Neural cell (in vitro differentiated cells): ENCODE measurements around the gene NRDC. TPM values are rescaled to one million over a fixed set of nuclear protein-coding genes. Genes with fewer than 3 reads are reported as not detected.
"Not testable (repeated sequence)": the region's sequence is repeated elsewhere in the genome, so short reads cannot be mapped to it uniquely, and the experiment has no call there.

ENCODE experiments used
- H2AFZ ChIP-seq: fragments of 200-600, 300-800 bp; sonication (generic), shearing (Covaris generic); 2 replicates; pipeline ENCODE4 v1.6.0; 2014; ENCODE audit warnings: low read depth, mild to moderate bottlenecking, antibody characterized with exemption, low read length, moderate library complexity
- H3F3A ChIP-seq: fragments of 200-600 bp; shearing (Covaris generic); 2 replicates; pipeline ENCODE4 v1.6.1; 2016; ENCODE audit warnings: mild to moderate bottlenecking, moderate library complexity, mixed read lengths, antibody characterized with exemption, low read length; ENCODE audit not compliant: insufficient read depth, poor library complexity, severe bottlenecking
- H3K27ac ChIP-seq: fragments of 200-600, 300-800 bp; sonication (generic), shearing (Covaris generic); 2 replicates; pipeline ENCODE4 v1.5.1; 2014; ENCODE audit warnings: mild to moderate bottlenecking, low read length, moderate library complexity
- H3K27me3 ChIP-seq: fragments of 300-800, 200-600 bp; sonication (generic), shearing (Covaris generic); 2 replicates; pipeline ENCODE4 v1.6.0; 2014; ENCODE audit warnings: mild to moderate bottlenecking, low read depth, low read length, moderate library complexity; ENCODE audit not compliant: insufficient read depth
- H3K36me3 ChIP-seq: fragments of 300-800, 200-600 bp; sonication (generic), shearing (Covaris generic); 2 replicates; pipeline ENCODE4 v1.5.1; 2014; ENCODE audit warnings: mild to moderate bottlenecking, antibody characterized with exemption, low read length, moderate library complexity; ENCODE audit not compliant: insufficient read depth
- H3K4me2 ChIP-seq: fragments of 300-800, 200-600 bp; sonication (generic), shearing (Covaris generic); 2 replicates; pipeline ENCODE4 v1.6.0; 2014; ENCODE audit warnings: mild to moderate bottlenecking, low read length
- H3K4me3 ChIP-seq: fragments of 300-800, 200-600 bp; sonication (generic), shearing (Covaris generic); 2 replicates; pipeline ENCODE4 v1.5.1; 2014; ENCODE audit warnings: mild to moderate bottlenecking, low read length, moderate library complexity
- H3K79me2 ChIP-seq: fragments of 200-600 bp; shearing (Covaris generic); replicated peaks from 2 replicates; pipeline ENCODE4 v1.6.0; 2014; ENCODE audit warnings: mild to moderate bottlenecking, low read length, moderate library complexity; ENCODE audit not compliant: insufficient read depth
- H3K9ac ChIP-seq: fragments of 300-800, 200-600 bp; sonication (generic), shearing (Covaris generic); 2 replicates; pipeline ENCODE4 v1.6.1; 2016; ENCODE audit warnings: mild to moderate bottlenecking, low read length, mixed read lengths
- H3K9me2 ChIP-seq: fragments of 200-600 bp; shearing (Covaris generic); 2 replicates; pipeline ENCODE4 v1.6.1; 2016; ENCODE audit warnings: mild to moderate bottlenecking, low read length, mixed read lengths; ENCODE audit not compliant: insufficient read depth
- H3K9me3 ChIP-seq: fragments of 200-600, 300-800 bp; sonication (generic), shearing (Covaris generic); 2 replicates; pipeline ENCODE4 v1.6.1; 2016; ENCODE audit warnings: mild to moderate bottlenecking, mixed run types, low read length, moderate library complexity, mixed read lengths
- H4K20me1 ChIP-seq: fragments of 200-600 bp; shearing (Covaris generic); 2 replicates; pipeline ENCODE4 v1.6.1; 2016; ENCODE audit warnings: mild to moderate bottlenecking, mixed run types; ENCODE audit not compliant: insufficient read depth
- CTCF ChIP-seq: fragments of 450-650 bp; IDR thresholded peaks from 2 replicates; pipeline ENCODE4 v1.5.1; 2014; ENCODE audit warnings: antibody characterized with exemption, mild to moderate bottlenecking, moderate library complexity; ENCODE audit not compliant: poor library complexity, severe bottlenecking
- EP300 ChIP-seq: fragments of 450-650 bp; conservative IDR thresholded peaks from 2 replicates; pipeline ENCODE4 v1.6.1; 2014; ENCODE audit warnings: antibody characterized with exemption, mild to moderate bottlenecking, moderate library complexity; ENCODE audit not compliant: poor library complexity, severe bottlenecking
- EZH2 ChIP-seq: fragments of 200-600, 300-800 bp; shearing (Covaris generic), sonication (generic); IDR thresholded peaks from 2 replicates; pipeline ENCODE4 v1.6.1; 2014; ENCODE audit warnings: antibody characterized with exemption, low read length, borderline replicate concordance, mild to moderate bottlenecking; ENCODE audit not compliant: insufficient read depth, poor library complexity, severe bottlenecking
- MXI1 ChIP-seq: fragments of 450-650 bp; conservative IDR thresholded peaks from 2 replicates; pipeline ENCODE4 v1.6.1; 2014; ENCODE audit warnings: antibody characterized with exemption, mild to moderate bottlenecking; ENCODE audit not compliant: poor library complexity, severe bottlenecking
- POLR2AphosphoS5 ChIP-seq: IDR thresholded peaks from 2 replicates; pipeline ENCODE4 v1.6.1; 2012
- RAD21 ChIP-seq: fragments of 450-650 bp; conservative IDR thresholded peaks from 2 replicates; pipeline ENCODE4 v1.6.1; 2014; ENCODE audit warnings: antibody characterized with exemption, mild to moderate bottlenecking, moderate library complexity
- REST ChIP-seq: IDR thresholded peaks from 2 replicates; pipeline ENCODE4 v1.6.1; 2012; ENCODE audit warnings: borderline replicate concordance
- SMC3 ChIP-seq: fragments of 450-650 bp; conservative IDR thresholded peaks from 2 replicates; pipeline ENCODE4 v1.6.1; 2014; ENCODE audit warnings: antibody characterized with exemption, mild to moderate bottlenecking, moderate library complexity; ENCODE audit not compliant: poor library complexity
- TAF1 ChIP-seq: IDR thresholded peaks from 2 replicates; pipeline ENCODE4 v1.6.1; 2012; ENCODE audit warnings: low read depth
- polyA plus RNA-seq: library from polyadenylated mRNA; depleted of rRNA; stranded (reverse); fragments of >200 nt; gene quantifications from 2 replicates; pipeline ENCODE4 v1.2.3, GENCODE V29; 2014

The NRDC gene
- polyA plus RNA-seq, 1 donor from 2014 or later: 114 TPM

GRCh38 chr1:51829058-51829457, 49.5 kb downstream of the NRDC start:
- H3F3A ChIP-seq: no peaks in the 10 kb centered on the region
- no peaks in the 10 kb centered on the region for H4K20me1 ChIP-seq
- H3K27me3 ChIP-seq: no peaks in the 10 kb centered on the region
- no peak overlapping the region for H3K4me2 ChIP-seq
- no peaks in the 10 kb centered on the region for H3K79me2 ChIP-seq
- H3K9me2 ChIP-seq: no peaks in the 10 kb centered on the region
- H3K36me3 ChIP-seq: peaks cover 4% of the 10 kb centered on the region
- H3K27ac ChIP-seq: no peak overlapping the region
- no peak overlapping the region for H2AFZ ChIP-seq
- H3K9ac ChIP-seq: no peak overlapping the region
- H3K9me3 ChIP-seq: no peaks in the 10 kb centered on the region
- TF ChIP-seq CTCF (no peak), REST (no peak), SMC3 (no peak), MXI1 (no peak), EZH2 (no peak), TAF1 (no peak), EP300 (no peak), RAD21 (no peak)
- H3K4me3 ChIP-seq: no peak overlapping the region

DNA sequence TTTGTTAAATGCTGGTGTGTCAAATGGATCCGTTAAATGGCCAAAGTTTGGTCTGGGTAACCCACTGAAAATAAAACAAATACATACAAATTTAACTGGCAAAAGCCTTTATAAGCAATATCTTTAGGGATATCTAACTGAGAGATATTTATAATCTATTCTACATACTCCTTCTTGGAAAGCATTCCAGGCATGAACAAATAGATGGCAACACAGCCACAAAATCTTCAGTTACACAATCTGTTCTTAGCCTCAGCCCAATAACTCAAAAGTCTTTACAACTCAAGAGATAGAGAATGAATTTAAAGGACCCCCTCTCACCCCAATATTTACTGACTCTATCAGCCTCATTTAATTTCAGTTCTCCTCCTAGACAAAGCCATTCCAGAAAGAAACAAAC, 58.7 kb downstream of the NRDC start:
- H3K27ac ChIP-seq: no peak overlapping the region
- H3K9me2 ChIP-seq: no peaks in the 10 kb centered on the region
- peaks cover 11% of the 10 kb centered on the region for H3K36me3 ChIP-seq
- H4K20me1 ChIP-seq: no peaks in the 10 kb centered on the region
- TF ChIP-seq REST (no peak), TAF1 (no peak), POLR2AphosphoS5 (no peak), MXI1 (no peak), CTCF (no peak), SMC3 (no peak), EP300 (no peak), RAD21 (no peak), EZH2 (no peak)
- H3K4me3 ChIP-seq: no peak overlapping the region
- no peaks in the 10 kb centered on the region for H3K27me3 ChIP-seq
- H3F3A ChIP-seq: no peaks in the 10 kb centered on the region
- no peak overlapping the region for H2AFZ ChIP-seq
- no peak overlapping the region for H3K4me2 ChIP-seq
- no peaks in the 10 kb centered on the region for H3K79me2 ChIP-seq
- H3K9ac ChIP-seq: no peak overlapping the region
- no peaks in the 10 kb centered on the region for H3K9me3 ChIP-seq

- H3K4me2 ChIP-seq, H3K27ac ChIP-seq, H3K79me2 ChIP-seq, H3F3A ChIP-seq, H4K20me1 ChIP-seq, H3K9me3 ChIP-seq, H3K27me3 ChIP-seq, H3K4me3 ChIP-seq, H3K9ac ChIP-seq, H3K9me2 ChIP-seq, H2AFZ ChIP-seq: not testable (repeated sequence)
- H3K36me3 ChIP-seq: peaks cover 11% of the 10 kb centered on the region
Observed at GRCh38 chr1:51819021-51819420, 59.5 kb downstream of the NRDC start.
